Glomerular endothelial cell (primary cell): ENCODE measurements around the gene C3orf20. TPM values are rescaled to one million over a fixed set of nuclear protein-coding genes. Genes with fewer than 3 reads are reported as not detected.

Experiments used
- DNase-seq: peaks from one replicate; pipeline ENCODE4 v3.0.0-alpha.2; 2011; ENCODE audit warnings: low read depth, low spot score; ENCODE audit errors: extremely low read depth
- total RNA-seq: library from RNA; depleted of rRNA; stranded (reverse); fragments of >200 nt; gene quantifications from 2 replicates; pipeline ENCODE4 v1.2.3, GENCODE V29; 2015

C3orf20 gene
- total RNA-seq, 1 donor from 2014 or later, result not detected

- no peak for DNase-seq
These were observed 97.7 kb downstream of the C3orf20 start for GRCh38 chr3:14772533-14773138.

GRCh38 chr3:14773281-14773680 lies 98.3 kb downstream of the C3orf20 start:
- no peak for DNase-seq

- no peak for DNase-seq
These were observed 98.8 kb downstream of the C3orf20 start for GRCh38 chr3:14773691-14774128.

GRCh38 chr3:14774431-14774830 lies 99.5 kb downstream of the C3orf20 start:
- no peak for DNase-seq

GRCh38 chr3:14775011-14775410 lies 100.1 kb downstream of the C3orf20 start:
- no peak for DNase-seq

- DNase-seq, result no peak
These were observed 100.6 kb downstream of the C3orf20 start for GRCh38 chr3:14775563-14775962.

- DNase-seq, result no peak
These were observed 104.2 kb downstream of the C3orf20 start for GRCh38 chr3:14779069-14779685.

GRCh38 chr3:14780927-14781507 lies 106.1 kb downstream of the C3orf20 start:
- no peak for DNase-seq

- DNase-seq, result no peak
These were observed 108.6 kb downstream of the C3orf20 start for GRCh38 chr3:14783480-14784086.

- no peak for DNase-seq
These were observed 109.2 kb downstream of the C3orf20 start for GRCh38 chr3:14784087-14784681.

GRCh38 chr3:14785207-14786155 lies 110.5 kb downstream of the C3orf20 start:
- DNase-seq, result no peak

- no peak for DNase-seq
These were observed 111.4 kb downstream of the C3orf20 start for GRCh38 chr3:14786369-14786768.

- DNase-seq, result no peak
These were observed 112.7 kb downstream of the C3orf20 start for GRCh38 chr3:14787630-14788029.

- DNase-seq, result no peak
These were observed 113.7 kb downstream of the C3orf20 start for GRCh38 chr3:14788644-14789043.

- no peak for DNase-seq
These were observed 114.3 kb downstream of the C3orf20 start for GRCh38 chr3:14789221-14789620.

- DNase-seq, result no peak
These were observed 114.8 kb downstream of the C3orf20 start for GRCh38 chr3:14789640-14790285.

GRCh38 chr3:14791343-14791945 lies 116.5 kb downstream of the C3orf20 start:
- no peak for DNase-seq

GRCh38 chr3:14792691-14793121 lies 117.8 kb downstream of the C3orf20 start:
- DNase-seq, result no peak

GRCh38 chr3:14793126-14793857 lies 118.4 kb downstream of the C3orf20 start:
- no peak for DNase-seq
